ENCODE data around the gene ZSCAN12.

The ZSCAN12 gene

DNA sequence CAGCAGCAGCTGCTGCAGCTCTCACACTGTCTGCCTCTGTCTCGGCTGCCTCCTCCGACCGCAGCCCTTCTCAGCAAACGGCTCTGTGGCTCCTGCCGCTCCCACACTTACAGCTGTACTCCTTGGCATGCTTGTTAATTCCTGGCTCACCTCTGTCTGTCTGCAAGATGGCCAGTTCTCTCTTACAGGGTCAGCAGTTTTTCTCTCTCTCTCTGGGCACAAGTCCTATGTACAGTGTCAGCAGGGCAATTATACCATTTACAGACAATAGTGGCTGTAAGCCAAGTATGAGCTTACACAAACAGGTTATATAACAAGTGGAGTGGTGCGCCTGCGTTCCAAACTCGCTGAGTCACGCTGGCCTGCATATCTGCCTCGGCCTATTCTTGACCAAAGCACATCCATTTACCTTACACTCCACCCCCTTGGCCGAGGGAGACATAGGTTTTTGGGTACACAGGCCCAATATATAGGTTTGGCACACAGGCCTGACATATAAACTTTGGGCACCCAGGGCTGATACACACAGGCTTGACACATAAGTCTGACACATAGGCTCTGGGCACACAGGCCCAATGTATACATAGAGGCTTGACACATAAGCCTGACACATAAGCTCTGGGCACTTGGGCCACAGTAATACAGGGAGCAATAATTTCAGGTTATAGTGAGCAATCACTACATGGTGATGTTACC, 45.4 kb downstream of the ZSCAN12 start:
- no peak for DNase-seq

GRCh38 chr6:28353356-28353755, 46.2 kb downstream of the ZSCAN12 start:
- DNase-seq: no peak

- no peak for DNase-seq
Measured at GRCh38 chr6:28351493-28351925, 48.0 kb downstream of the ZSCAN12 start.

DNA sequence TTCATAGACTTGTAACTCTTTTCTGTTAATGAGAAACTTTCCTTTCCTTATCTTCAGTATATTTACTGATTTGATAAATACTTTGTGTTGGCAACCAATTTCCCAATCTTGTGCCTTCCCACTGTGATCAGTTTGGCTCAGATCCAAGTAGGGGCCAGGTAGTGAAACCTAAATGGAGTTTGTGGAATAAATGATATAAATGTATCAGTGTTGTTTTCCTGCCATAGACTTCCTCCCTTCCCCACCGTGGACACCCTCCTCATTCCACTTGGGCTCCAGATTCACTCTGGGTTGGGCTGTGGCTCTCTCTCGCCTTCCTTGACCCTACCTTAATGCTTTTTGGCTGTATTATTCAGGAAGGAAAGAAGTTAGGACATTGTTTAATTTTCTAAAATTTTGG, 48.5 kb downstream of the ZSCAN12 start:
- no peak for DNase-seq

- DNase-seq: peak; percentile 79 to 87
Measured at GRCh38 chr6:28349892-28350737, 49.4 kb downstream of the ZSCAN12 start, which contains the start of gene ZKSCAN3. Gene ZKSCAN3, plus strand, starts transcription at chr6:28349947. Its CDS starts 9,640 bp downstream, at chr6:28359587.

DNA sequence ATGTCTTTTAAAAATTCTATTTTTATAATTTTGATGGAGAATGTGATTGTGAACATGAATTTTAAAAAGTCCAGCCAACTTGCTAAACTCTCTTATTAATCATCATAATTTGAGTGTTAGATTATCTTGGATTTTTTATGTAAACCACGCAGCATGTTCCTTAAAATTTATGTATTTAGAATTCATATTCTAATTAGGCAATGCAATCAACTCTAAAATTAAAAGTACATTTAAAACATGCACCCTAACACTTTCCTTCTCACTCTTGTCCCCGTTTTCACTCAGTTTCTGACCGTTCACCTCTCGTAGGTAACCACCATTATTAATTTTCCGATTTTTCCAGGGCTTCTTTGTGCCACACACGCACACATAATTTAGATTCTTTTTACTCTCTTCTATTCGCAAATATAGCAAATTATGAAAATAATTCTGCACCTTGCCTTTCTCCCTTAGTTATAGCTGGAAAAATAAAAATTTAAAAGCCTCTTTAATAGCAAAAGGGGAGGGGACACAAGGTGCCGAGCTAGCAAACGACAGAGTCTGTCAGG, 50.1 kb downstream of the ZSCAN12 start:
- peak in 1 of 2 donors; percentile 4 for DNase-seq

DNA sequence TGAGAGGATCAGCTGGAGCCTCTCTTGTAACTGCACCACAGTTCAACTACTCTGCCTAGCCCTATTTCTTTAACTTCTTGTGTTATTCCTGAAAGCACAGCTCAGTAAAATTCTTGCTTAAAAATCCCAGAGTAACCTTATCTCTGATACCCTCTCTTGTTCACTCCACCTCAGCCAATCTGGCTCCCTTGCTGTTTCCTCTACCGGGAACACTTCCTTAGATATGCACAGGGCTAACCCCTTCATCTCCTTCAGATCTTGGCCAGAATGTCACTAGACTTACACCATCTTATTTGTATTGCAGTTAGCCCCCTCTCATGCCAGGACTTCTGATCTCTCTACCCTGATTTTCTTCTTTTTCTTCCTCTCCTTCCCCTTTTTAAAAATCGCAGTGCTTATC, 52.4 kb downstream of the ZSCAN12 start:
- no peak for DNase-seq

GRCh38 chr6:28345201-28345600, 54.3 kb downstream of the ZSCAN12 start:
- DNase-seq: no peak

DNA sequence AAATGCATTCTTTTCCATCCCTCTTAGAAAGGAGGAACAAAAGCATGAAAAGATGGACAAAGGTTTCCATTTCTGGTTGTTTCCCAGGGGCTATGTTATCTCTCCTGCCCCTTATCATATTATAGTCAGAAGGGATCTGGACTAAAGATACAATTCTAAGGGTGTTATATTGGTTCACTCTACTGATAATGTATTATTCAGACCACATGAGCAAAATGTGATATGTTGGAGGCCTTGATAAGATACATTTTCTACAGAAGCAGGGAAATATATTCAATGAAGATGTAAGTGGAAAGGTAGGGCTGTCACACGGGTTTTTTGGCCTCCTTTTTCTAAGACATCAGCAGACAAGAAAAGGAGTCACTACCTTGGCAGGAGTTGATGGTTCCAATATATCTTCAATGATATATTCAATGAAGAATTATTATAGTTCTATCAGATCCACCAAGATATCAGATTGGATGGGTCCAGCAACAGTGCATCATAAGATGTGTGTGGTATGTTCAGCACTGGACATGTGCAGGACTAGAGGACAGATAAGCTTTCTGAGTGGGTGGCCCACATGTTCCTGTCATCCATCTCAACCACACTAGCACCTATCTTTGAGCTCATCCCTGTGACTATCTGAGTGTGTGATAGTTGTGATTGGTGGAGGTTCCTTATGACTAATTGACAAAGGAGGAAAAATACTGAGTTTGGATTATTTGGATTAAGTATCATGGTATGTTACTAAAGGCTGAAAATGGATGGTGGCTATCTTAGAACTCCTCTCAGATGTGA, 55.5 kb downstream of the ZSCAN12 start:
- DNase-seq: no peak

GRCh38 chr6:28340310-28341095, 59.0 kb downstream of the ZSCAN12 start:
- DNase-seq: no peak

- DNase-seq: no peak
Measured at GRCh38 chr6:28337121-28337520, 62.4 kb downstream of the ZSCAN12 start.

DNA sequence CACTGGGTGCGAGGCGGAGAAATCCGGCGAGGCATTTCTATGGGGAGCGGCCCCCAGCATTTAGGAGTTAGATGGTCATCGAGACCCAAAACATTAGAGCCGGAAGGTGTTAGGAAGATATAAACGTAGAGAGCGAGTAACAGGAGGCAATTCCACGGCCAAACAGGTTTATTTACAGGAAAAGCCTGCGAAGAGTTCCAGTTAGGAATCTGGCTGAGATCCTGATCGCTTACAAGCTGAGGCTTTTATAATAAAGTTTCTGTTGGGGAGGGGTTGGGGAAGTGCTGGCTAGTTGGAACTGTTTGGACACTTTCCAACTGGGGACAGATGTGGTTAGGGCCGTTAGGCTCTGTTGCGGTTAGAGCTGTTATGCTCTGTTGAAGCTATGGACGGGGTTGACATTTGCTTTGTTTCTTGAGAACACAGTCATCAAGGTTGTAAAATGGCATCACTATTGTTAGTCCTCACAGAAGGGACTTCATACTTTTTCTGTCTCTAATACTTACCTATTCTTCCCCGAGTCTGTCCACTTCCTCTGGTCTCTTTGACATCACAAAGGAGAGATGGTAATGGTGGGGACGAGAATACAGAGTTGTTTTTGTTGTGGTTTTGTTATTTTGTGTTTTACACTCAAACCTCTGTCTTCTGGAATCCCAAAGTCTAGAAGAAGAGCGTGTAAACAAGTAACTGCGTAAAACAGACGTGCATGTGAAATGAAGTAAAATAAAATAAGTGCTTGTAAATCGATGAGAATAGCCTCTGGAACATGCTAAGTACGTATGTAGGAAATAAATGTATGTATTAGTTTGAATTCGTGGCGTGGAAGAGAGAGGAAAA, 63.0 kb downstream of the ZSCAN12 start:
- peak; percentile 41 to 55 for DNase-seq

DNA sequence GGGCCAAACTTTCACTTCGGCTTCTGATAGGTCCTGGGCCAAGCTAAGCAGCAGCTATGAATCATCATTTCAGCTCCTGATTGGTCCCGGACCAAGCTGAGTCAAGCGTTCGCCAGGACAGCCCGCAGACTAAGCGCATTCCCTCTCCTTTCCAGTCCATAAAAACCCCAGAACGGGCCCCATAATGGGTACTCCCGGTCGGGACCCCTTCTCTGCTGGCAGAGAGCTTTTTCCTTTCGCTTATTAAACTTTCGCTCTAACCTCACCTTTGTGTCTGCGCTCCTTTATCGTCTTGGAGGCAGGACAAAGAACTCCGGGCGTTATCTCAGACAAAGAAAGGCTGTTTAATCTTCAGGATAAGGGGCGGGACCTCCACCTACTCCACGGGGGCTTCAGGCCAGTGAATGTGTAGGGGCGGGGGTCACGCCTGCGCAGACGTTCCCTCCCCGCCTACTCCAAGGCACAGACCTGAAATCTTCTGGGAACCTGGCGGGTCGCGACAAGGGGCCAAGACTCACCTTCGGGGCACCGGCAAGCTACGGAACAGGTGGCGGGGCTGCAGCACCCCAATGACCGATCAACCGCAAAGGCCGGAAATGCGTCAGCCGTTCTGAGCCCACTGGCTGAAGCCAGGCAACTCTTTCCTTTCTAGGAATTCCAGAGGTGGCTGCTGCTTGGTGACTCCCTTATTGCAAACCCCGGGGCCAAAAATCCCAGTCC, 63.8 kb downstream of the ZSCAN12 start, which contains the start of gene ZSCAN31:
ZSCAN31 (minus strand) TSS at position 585 of the 720 bp plus-strand sequence. CDS start 6,465 bp downstream, outside the sequence.
- peak; percentile 97 to 98 for DNase-seq

GRCh38 chr6:28335040-28335563, 64.4 kb downstream of the ZSCAN12 start:
- DNase-seq: no peak

DNA sequence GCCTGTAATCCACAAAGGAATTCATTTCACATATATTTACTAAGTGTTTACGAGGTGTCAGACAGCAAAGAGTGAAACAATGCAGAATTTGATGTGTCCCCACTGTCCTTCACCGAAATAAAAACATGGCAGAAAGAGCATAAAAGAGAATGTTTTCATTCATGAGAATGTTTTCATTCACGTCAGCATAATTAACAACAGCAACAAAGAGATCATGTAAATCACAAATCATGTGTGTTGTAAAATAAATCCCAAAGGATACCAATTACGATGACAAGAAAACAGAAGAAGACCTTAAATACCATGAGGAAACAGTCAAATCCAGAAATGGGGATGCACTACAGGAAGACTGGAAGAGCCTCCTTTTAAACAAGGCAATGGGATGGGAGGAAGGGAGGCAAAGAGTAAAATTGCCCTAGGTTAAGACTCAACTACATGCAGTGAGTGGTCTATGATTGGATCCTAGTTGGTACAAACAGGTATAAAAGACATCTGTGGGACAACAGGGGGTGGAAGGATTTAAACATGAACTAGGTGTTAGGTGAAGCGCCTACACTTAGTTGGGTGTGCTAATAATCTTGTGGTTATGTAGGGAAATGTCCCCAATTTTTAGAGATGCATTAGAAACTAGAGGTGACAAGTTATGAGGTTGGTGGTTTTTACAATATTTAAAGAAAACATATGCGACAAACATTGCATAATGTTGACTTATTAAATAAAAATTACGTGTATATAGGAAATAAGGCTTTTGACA, 65.1 kb downstream of the ZSCAN12 start:
- no peak for DNase-seq

DNA sequence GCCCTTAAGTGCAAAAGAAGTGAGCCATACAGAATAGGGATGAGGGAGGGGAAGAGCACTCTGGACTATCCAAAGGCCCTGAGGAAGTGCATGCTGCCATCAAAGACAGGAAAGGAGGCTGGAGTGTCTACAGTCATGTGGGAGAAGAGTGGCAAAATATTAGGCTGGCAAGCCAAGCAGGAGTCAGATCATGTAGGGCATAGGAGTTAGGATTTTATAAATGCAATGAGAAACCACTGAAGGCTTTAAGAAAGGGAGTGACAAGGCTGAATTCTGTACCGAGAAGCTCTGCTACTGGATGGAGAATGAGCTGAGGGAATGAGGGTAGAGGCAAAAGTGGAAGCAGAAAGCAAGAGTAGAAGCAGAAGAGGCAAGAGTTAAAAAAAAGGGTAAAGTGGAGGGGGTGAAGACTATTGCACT, 65.9 kb downstream of the ZSCAN12 start:
- no peak for DNase-seq

- no peak for DNase-seq
Measured at GRCh38 chr6:28333047-28333446, 66.5 kb downstream of the ZSCAN12 start.

GRCh38 chr6:28330041-28330440, 69.5 kb downstream of the ZSCAN12 start:
- DNase-seq: no peak

Measured in inflammatory macrophage (primary cell).